NCI-H510A treated with DMSO at 0.1 percent for 48 hours (cell line): ENCODE results near the gene C9orf50.

Experiments
- DNase-seq: peaks from one replicate; lab custom pipeline; 2025; lab: John Stamatoyannopoulos, UW

The C9orf50 gene

GRCh38 chr9:129630967-129631673 is 10.2 kb upstream of the C9orf50 start:
- no peak for DNase-seq

- no peak for DNase-seq
Observed at GRCh38 chr9:129629251-129629820, 8.4 kb upstream of the C9orf50 start.

- DNase-seq, result no peak
Observed at GRCh38 chr9:129628709-129629108, 7.8 kb upstream of the C9orf50 start.

- no peak for DNase-seq
Observed at GRCh38 chr9:129627556-129628440, 6.9 kb upstream of the C9orf50 start.

GRCh38 chr9:129626625-129627284 is 5.9 kb upstream of the C9orf50 start:
- DNase-seq, result no peak

GRCh38 chr9:129626079-129626624 is 5.3 kb upstream of the C9orf50 start, which contains the start of gene NTMT1:
Gene NTMT1, plus strand, starts transcription at chr9:129626163. Its CDS starts 6,541 bp downstream, at chr9:129632704.
- DNase-seq, result peak; percentile 69

GRCh38 chr9:129624947-129625346 is 4.0 kb upstream of the C9orf50 start:
- peak; percentile 51 for DNase-seq

- peak; percentile 43 for DNase-seq
Observed at GRCh38 chr9:129624168-129624759, 3.4 kb upstream of the C9orf50 start.

- no peak for DNase-seq
Observed at GRCh38 chr9:129623331-129623730, 2.4 kb upstream of the C9orf50 start.

- DNase-seq, result no peak
Observed at GRCh38 chr9:129619787-129620668, 873 bp downstream of the C9orf50 start.

GRCh38 chr9:129617167-129617566 is 3.7 kb downstream of the C9orf50 start:
- DNase-seq, result no peak

GRCh38 chr9:129615407-129616285 is 5.3 kb downstream of the C9orf50 start:
- no peak for DNase-seq

- DNase-seq, result no peak
Observed at GRCh38 chr9:129614932-129615331, 6.0 kb downstream of the C9orf50 start.

- DNase-seq, result no peak
Observed at GRCh38 chr9:129613520-129614175, 7.3 kb downstream of the C9orf50 start.

- no peak for DNase-seq
Observed at GRCh38 chr9:129612815-129613519, 7.9 kb downstream of the C9orf50 start.

GRCh38 chr9:129612123-129612522 is 8.8 kb downstream of the C9orf50 start:
- DNase-seq, result no peak

- no peak for DNase-seq
Observed at GRCh38 chr9:129611307-129611800, 9.5 kb downstream of the C9orf50 start.
